Chondrocyte (in vitro differentiated cells): ENCODE results near the gene SHISAL2A. TPM values are rescaled to one million over a fixed set of nuclear protein-coding genes. Genes with fewer than 3 reads are reported as not detected.

Source experiments
- DNase-seq: peaks from one replicate; pipeline ENCODE4 v3.0.0; 2021; ENCODE audit warnings: mixed read lengths, low spot score
- H3K27ac Mint-ChIP-seq: one replicate; pipeline ENCODE4 v1.8.0; 2021; ENCODE audit warnings: mild to moderate bottlenecking, moderate library complexity, mixed read lengths; ENCODE audit not compliant: unreplicated experiment
- H3K27me3 Mint-ChIP-seq: 2 replicates; pipeline ENCODE4 v1.8.0; 2021; ENCODE audit warnings: low read depth, mixed read lengths
- H3K36me3 Mint-ChIP-seq: 2 replicates; pipeline ENCODE4 v1.8.0; 2021; ENCODE audit warnings: low read depth, mixed read lengths
- H3K4me1 Mint-ChIP-seq: 2 replicates; pipeline ENCODE4 v1.8.0; 2021; ENCODE audit warnings: low read depth, mild to moderate bottlenecking, mixed read lengths
- H3K4me3 Mint-ChIP-seq: one replicate; pipeline ENCODE4 v1.8.0; 2021; ENCODE audit warnings: mild to moderate bottlenecking, moderate library complexity, mixed read lengths; ENCODE audit not compliant: unreplicated experiment
- H3K9me3 Mint-ChIP-seq: 2 replicates; pipeline ENCODE4 v1.8.0; 2021; ENCODE audit warnings: low read depth, mixed read lengths
- total RNA-seq: library from RNA; stranded (reverse); gene quantifications from 3 replicates; pipeline ENCODE4 v1.2.1, GENCODE V29; 2021
- TF ChIP-seq, protein P1 (sequence below): fragments of 200-600 bp; sonication (generic); IDR thresholded peaks from 2 replicates; pipeline ENCODE4 v1.5.0; 2021; ENCODE audit warnings: antibody characterized with exemption, mild to moderate bottlenecking, moderate library complexity

The SHISAL2A gene
- total RNA-seq, 1 donor from 2014 or later, result not detected

DNA sequence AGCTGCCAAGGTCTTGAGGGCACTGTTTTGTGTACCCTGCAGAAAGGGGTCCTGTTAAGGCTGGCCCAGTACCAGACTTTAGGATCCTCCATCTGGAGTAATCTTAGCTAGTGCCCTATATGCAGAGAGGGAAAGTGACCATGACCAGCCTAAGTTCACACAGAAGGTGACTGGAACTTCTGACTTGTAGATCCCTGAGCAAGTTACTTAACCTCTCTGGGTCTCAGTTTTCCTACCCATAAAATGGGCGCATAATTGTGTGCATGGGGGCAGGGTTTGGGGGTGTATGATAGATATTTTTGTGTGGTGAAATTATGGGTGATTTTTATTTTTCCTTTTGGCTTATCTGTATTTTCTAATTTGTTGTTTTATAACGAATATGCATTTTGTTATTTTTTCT is 3.3 kb upstream of the SHISAL2A start:
- H3K27ac Mint-ChIP-seq, result no peak overlapping the region
- TF ChIP-seq, protein P1, sequence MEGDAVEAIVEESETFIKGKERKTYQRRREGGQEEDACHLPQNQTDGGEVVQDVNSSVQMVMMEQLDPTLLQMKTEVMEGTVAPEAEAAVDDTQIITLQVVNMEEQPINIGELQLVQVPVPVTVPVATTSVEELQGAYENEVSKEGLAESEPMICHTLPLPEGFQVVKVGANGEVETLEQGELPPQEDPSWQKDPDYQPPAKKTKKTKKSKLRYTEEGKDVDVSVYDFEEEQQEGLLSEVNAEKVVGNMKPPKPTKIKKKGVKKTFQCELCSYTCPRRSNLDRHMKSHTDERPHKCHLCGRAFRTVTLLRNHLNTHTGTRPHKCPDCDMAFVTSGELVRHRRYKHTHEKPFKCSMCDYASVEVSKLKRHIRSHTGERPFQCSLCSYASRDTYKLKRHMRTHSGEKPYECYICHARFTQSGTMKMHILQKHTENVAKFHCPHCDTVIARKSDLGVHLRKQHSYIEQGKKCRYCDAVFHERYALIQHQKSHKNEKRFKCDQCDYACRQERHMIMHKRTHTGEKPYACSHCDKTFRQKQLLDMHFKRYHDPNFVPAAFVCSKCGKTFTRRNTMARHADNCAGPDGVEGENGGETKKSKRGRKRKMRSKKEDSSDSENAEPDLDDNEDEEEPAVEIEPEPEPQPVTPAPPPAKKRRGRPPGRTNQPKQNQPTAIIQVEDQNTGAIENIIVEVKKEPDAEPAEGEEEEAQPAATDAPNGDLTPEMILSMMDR, result no peak
- H3K9me3 Mint-ChIP-seq, result no peaks in the 10 kb centered on the region
- H3K4me3 Mint-ChIP-seq, result no peak overlapping the region
- H3K36me3 Mint-ChIP-seq, result no peaks in the 10 kb centered on the region
- no peak for DNase-seq
- peaks cover 6% of the 10 kb centered on the region for H3K4me1 Mint-ChIP-seq
- peaks cover 18% of the 10 kb centered on the region for H3K27me3 Mint-ChIP-seq

- no peak overlapping the region for H3K4me3 Mint-ChIP-seq
- no peaks in the 10 kb centered on the region for H3K36me3 Mint-ChIP-seq
- H3K27me3 Mint-ChIP-seq, result peaks cover 18% of the 10 kb centered on the region
- TF ChIP-seq, protein P1, result no peak
- no peaks in the 10 kb centered on the region for H3K9me3 Mint-ChIP-seq
- H3K4me1 Mint-ChIP-seq, result peaks cover 7% of the 10 kb centered on the region
- no peak for DNase-seq
- no peak overlapping the region for H3K27ac Mint-ChIP-seq
Observed at GRCh38 chr1:52631759-52632331, 1.1 kb upstream of the SHISAL2A start.

GRCh38 chr1:52633291-52633754 is 355 bp downstream of the SHISAL2A start:
- Mint-ChIP-seq H3K36me3 (no peaks in the 10 kb centered on the region), H3K9me3 (no peaks in the 10 kb centered on the region), H3K4me1 (peaks cover 13% of the 10 kb centered on the region), H3K4me3 (peak overlapping the region; percentile 71), H3K27me3 (peaks cover 19% of the 10 kb centered on the region), H3K27ac (no peak overlapping the region)
- DNase-seq, result no peak
- TF ChIP-seq, protein P1, result peak; percentile 14

DNA sequence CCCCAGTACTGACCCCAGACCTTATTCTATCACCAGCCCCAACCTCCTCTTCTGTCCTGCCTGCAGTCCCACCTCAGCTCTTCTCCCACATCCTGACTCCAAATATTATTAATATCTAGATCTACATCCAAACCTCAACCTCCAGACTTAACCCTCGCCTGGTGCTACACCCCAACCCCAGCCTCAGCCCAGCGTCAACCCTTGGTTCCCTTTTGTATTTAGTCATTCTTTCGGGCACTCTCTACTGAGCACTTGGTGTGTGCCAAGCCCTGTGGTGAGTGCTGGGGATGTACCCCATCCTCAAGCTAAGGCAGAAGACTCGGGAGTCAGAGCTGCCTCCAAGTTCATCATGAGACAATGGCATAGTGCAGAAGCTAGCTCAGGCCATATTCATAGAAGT is 1.1 kb downstream of the SHISAL2A start:
- peaks cover 13% of the 10 kb centered on the region for H3K4me1 Mint-ChIP-seq
- TF ChIP-seq, protein P1, result no peak
- H3K27me3 Mint-ChIP-seq, result peaks cover 19% of the 10 kb centered on the region
- no peak for DNase-seq
- no peak overlapping the region for H3K4me3 Mint-ChIP-seq
- H3K27ac Mint-ChIP-seq, result no peak overlapping the region
- no peaks in the 10 kb centered on the region for H3K36me3 Mint-ChIP-seq
- H3K9me3 Mint-ChIP-seq, result no peaks in the 10 kb centered on the region

- H3K27me3 Mint-ChIP-seq, result peaks cover 18% of the 10 kb centered on the region
- no peak for DNase-seq
- H3K4me1 Mint-ChIP-seq, result peaks cover 13% of the 10 kb centered on the region
- no peak overlapping the region for H3K27ac Mint-ChIP-seq
- H3K9me3 Mint-ChIP-seq, result no peaks in the 10 kb centered on the region
- H3K36me3 Mint-ChIP-seq, result peaks cover 1% of the 10 kb centered on the region
- TF ChIP-seq, protein P1, result no peak
- no peak overlapping the region for H3K4me3 Mint-ChIP-seq
Observed at GRCh38 chr1:52635321-52636089, 2.5 kb downstream of the SHISAL2A start.
